Activated gamma-delta T cell treated with anti-CD3 and anti-CD28 coated beads, Interleukin-2, amount 50 U/mL, for 16 hours (primary cell): ENCODE measurements around the gene ANKS1A.
"Not testable (repeated sequence)": the region's sequence is repeated elsewhere in the genome, so short reads cannot be mapped to it uniquely, and the experiment has no call there.

Experiments used
- DNase-seq: peaks from one replicate; pipeline ENCODE4 v3.0.0-alpha.2; 2020; ENCODE audit warnings: low read depth

Gene ANKS1A

DNA sequence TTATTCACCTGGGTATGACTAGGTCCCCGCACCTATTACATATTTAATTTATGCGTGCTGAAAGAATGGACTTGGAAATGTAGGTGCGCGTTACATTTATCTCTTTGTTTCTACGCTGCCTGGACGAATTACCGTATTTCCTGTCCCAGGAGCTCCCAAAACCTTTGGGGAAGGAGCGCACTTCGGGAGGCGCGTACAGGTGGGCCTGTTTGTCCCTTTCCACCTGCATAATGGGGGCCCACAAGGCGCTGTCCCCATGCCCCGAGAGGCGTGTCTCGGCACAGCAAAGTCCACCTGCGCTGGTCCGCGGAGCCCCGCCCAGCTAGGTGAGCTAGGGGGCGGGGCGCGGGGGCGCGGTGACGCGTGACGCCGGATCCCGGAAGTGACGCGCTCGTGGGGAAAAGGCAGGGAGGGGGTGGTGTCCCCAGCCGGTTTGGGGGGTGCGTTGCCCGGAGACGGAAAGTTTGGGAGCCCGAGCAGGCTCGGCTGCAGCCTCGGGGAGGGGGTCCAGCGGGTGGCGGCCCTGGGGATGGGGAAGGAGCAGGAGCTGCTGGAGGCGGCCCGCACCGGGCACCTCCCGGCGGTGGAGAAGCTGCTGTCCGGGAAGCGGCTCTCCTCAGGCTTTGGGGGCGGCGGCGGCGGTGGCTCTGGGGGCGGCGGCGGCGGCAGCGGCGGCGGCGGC lies at the start of gene ANKS1A:
TSS of gene ANKS1A (plus strand) at position 382 of the 682 bp plus-strand sequence. CDS start at position 530, 148 bp downstream.
- peak; percentile 87 for DNase-seq

GRCh38 chr6:34839666-34840352 lies 49.2 kb upstream of the ANKS1A start:
- no peak for DNase-seq

GRCh38 chr6:34849066-34849465 lies 40.0 kb upstream of the ANKS1A start:
- not testable (repeated sequence) for DNase-seq

DNA sequence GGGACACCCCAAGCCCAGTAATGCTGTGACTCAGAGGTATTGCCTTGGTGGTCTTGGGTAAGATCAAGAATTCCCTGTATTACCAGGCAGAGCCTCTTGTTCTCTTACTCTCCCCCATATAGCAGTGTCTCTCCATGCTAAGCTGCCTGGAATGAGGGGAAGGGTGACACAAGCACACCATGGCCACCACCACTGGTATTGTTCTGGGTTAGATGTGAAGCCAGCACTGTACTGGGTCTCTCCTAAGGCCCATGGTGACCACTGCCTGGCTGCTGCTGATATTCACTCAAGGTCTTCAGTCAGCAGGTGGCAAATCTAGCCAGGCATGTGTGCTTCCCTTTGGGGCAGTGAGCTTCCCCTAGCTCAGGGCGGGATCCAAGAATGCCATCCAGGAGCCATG lies 37.7 kb upstream of the ANKS1A start:
- DNase-seq, result no peak

GRCh38 chr6:34852406-34853085 lies 36.5 kb upstream of the ANKS1A start:
- no peak for DNase-seq

DNA sequence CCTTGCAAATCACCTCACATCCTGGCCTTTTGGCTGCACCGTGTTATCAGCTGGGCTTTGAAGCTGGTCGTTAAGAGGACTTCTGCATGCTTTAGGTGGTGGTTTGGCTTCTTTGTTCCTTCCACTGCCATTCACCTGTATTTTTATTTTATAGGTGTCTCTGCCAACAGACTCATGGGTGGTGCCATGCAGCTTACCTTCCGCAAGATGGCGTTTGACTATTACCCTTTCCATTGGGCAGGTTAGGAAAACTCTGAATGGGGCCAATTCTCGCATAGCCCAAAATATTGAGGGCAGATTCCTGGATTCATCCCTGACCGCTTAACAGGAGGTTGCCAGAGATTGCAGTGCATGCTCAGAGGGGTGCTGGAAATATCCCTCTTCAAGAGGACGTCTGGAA lies 33.6 kb upstream of the ANKS1A start:
- no peak for DNase-seq

DNA sequence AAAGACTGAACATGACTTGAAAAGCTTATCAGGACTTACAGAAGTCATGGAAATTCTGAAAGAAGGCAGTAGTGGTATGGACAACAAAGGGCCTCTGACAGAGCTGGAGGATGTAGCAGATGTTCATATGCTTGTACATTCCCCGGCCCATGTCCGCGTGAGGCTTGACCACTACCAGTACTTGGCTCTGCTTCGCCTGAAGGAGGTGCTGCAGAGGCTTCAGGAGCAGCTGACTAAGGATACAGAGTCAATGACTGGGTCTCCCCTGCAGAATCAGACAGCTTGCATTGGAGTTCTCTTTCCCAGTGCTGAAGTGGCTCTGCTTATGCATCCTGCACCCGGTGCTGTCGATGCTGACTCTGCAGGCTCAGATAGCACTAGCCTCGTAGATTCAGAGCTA lies 30.4 kb upstream of the ANKS1A start:
- no peak for DNase-seq

DNA sequence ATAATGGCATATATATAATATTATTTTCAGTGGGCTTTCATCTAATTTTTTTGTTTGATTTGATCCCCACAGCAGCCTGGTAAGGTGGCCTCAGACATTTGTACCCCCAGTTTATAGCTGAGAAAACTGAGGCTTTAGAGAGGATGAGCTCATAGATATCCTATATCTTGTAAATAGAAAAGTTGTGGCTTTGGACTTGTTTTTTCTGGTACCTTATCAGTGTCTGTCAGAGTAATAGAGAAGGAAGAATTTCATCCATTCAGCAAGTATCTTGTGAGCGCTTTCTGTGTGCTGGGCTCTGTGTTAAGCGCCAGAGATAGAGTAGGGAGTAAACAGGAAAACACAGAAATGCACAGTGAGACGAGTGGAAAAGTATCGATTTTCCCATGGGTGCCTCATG lies 29.1 kb upstream of the ANKS1A start:
- no peak for DNase-seq

DNA sequence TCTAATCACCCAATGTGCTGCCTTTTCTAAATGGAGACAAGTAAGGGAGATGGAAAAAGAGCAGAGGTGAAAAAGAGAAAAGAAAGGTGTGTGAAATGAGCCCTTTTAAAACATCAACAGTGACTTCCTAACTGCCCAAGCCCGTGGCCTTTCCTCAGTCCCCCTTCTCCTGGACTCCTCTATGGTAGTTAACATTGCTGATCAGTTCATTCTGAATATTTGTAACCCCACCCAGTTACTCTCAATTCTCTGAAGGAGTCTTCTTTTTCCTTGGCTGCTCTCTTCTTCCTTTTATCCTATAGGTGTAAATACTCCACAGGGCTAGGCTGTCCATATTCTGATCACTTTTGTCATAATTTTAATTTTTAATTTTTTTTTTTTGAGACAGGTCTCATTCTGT lies 28.3 kb upstream of the ANKS1A start:
- DNase-seq, result no peak

- no peak for DNase-seq
These were observed 25.0 kb upstream of the ANKS1A start for GRCh38 chr6:34864007-34864406.

- no peak for DNase-seq
These were observed 23.9 kb upstream of the ANKS1A start for GRCh38 chr6:34865107-34865506.

GRCh38 chr6:34866509-34866908 lies 22.5 kb upstream of the ANKS1A start:
- no peak for DNase-seq

DNA sequence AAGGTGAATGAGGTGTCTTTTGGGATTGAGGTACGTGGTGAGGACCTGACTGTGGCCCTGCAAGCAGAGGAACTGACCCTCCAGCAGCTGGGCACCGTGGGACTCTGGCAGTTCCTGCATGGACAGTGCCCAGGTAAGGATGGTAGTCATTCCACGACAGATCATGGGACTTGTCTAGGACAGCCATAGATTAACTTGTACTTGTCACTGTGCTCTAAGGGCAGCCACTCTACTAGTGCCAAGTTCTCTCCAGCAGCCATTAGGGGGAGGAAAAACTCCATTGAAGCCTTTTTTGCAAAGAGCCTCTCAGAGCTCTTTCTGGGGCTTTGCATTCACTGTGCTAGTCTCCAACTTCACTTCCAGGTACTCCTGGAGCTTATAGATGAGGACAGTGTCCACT lies 21.6 kb upstream of the ANKS1A start:
- DNase-seq, result no peak

GRCh38 chr6:34871853-34872252 lies 17.2 kb upstream of the ANKS1A start:
- DNase-seq, result no peak

DNA sequence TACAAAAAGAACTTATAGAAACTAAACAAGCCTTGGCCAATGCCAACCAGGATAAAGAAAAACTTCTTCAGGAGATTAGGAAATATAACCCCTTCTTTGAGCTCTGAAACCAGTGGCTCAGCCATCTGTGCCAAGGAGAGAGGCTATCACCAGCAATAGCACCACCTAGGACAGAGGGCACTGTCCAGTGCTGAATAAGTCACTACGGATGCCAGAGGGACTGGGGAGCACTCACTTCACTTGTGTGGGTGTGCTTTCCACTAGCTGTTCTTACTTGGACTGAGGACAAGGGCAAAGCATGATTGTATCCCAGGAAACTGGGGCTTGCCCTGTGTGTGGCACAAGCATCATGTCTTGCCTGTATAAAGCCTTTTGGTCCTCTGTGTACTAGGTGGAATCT lies 16.7 kb upstream of the ANKS1A start:
- no peak for DNase-seq

DNA sequence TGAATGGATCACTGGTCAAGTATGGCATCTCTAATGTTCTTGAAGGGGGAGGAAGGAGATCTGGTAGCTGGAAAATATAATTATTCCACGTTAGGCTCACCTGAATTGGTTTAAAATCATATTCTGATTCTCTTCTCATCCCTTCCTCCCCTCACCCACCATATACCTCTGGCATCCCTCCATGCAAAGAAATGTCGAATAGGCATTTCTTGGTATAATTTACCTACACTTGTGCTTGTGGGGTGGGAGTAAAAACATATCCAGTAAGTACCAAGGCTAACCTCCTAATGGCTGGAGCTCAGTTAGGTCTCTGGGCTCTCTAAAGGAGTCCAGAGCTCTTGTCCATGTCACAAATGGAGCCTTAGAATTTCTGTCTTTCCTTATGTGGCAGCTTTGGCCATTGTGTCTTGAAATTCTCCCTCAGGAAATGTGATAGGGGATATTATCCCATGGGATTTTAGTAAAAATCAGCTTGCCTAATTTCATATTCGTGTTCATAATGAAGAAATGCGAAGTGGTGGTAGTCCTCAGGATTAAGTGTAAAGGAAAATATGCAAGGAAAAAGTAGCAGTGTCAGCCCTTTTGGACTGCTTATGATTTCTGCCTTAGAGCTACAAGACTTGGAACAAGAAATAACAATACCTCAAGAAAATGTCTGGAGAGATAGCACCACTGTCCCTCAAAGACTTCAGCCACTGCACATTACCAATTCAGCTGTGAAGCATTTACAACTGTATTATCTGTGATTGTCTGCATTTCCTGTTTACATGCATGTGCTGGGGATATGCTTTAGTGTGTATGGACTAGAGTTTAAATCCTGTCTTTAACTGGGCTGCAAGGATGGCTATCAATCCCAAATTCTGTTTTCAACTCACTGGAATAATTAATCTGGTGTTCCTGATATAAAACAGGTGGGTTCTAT lies 13.5 kb upstream of the ANKS1A start:
- DNase-seq, result no peak

- no peak for DNase-seq
These were observed 12.6 kb upstream of the ANKS1A start for GRCh38 chr6:34876472-34876871.

- no peak for DNase-seq
These were observed 11.8 kb upstream of the ANKS1A start for GRCh38 chr6:34877259-34877658.

- DNase-seq, result no peak
These were observed 11.1 kb upstream of the ANKS1A start for GRCh38 chr6:34877869-34878485.

DNA sequence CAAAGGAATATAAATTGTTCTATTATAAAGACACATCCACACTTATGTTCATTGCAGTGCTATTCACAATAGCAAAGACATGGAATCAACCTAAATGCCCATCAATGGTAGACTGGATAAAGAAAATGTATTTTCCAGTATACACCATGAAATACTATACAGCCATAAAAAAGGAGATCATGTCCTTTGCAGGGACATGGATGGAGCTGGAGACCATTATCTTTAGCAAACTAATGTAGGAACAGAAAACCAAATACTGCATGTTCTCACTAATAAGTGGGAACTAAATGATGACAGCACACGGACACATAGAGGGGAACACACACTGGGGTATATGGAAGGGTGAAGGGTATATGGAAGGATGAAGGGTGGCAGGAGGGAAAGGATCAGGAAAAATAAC lies 5.0 kb upstream of the ANKS1A start:
- DNase-seq, result not testable (repeated sequence)

GRCh38 chr6:34884996-34885395 lies 4.1 kb upstream of the ANKS1A start:
- DNase-seq, result no peak

GRCh38 chr6:34885837-34886236 lies 3.2 kb upstream of the ANKS1A start:
- DNase-seq, result not testable (repeated sequence)
